D341Med (cell line): ENCODE results near the gene POLD2.

ENCODE experiments used
- DNase-seq: peaks from one replicate; pipeline ENCODE4 v3.0.0; 2012; ENCODE audit warnings: low spot score

Gene POLD2

DNA sequence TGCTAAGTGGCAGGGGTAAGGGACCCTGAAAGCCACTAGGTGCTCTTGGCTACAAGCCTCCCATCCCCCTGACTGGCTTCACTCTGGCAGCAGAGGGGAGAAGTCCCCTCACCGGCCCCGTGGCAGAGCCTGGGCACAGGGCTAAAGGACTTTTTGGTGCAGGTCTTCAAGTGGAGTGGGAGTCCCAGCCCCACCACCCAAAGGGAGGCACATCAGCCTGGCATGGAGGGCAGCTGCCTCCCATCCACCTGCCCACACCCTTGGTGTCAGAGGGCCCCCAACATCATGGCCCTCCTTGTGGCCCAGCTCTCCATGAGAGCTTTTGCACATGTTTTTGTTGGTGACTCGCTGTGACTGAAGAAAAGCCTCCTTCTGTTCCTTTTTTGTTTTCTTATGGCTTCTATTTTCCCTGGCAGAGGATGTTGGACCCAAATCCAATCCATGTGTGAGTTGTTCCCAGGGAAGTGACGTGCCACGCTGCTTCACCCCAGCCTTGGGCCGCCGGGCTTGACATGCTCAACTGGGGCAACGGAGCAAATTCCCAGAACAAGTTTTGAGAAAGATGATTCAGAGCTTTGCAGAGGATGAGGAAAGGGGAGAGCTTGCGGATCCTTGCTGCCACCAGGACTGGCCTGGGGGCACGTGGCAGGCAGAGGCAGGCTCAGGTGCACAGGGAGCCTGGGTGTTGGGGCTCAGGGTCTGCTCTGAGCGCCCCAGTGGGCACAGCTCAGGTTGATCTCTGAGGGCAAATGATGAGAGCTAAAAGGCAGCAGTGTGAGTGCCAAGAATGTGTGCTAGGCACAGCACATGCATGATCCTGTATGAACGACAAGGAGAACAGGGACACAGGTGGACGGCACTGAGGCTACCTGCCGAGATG, 21.1 kb downstream of the POLD2 start:
- no peak for DNase-seq

DNA sequence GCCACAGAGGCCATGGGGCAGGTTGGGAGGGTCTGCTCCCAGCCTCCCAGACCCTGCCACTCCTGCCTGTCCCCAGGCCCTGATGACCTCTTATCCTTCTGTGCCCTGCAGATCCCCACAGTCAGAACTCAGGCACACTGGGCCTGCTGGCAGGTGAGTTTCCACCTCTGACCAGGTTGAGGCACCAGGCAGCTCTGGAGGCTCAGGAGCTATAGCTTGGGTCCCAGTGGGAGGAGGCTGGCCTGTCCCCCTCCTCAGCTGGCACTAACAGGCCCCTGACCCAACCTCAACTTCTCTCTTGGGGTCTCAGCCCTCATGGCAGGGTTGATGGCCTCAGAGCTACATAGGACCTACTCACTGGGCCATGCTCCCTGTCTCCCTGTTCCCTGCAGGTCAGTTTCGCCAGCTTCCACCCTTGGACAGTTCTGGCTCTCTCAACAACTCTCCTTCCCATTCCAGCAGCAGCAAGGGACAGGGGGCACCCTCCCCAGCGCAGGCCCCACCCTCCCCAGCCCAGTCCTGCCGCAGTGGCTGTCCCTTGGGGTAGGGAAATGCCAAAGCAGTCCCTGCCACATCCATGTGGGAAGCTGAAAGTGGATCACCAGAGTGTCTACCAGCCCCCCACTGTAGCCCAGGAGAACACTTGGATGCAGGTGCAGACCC, 21.9 kb downstream of the POLD2 start:
- DNase-seq = no peak

DNA sequence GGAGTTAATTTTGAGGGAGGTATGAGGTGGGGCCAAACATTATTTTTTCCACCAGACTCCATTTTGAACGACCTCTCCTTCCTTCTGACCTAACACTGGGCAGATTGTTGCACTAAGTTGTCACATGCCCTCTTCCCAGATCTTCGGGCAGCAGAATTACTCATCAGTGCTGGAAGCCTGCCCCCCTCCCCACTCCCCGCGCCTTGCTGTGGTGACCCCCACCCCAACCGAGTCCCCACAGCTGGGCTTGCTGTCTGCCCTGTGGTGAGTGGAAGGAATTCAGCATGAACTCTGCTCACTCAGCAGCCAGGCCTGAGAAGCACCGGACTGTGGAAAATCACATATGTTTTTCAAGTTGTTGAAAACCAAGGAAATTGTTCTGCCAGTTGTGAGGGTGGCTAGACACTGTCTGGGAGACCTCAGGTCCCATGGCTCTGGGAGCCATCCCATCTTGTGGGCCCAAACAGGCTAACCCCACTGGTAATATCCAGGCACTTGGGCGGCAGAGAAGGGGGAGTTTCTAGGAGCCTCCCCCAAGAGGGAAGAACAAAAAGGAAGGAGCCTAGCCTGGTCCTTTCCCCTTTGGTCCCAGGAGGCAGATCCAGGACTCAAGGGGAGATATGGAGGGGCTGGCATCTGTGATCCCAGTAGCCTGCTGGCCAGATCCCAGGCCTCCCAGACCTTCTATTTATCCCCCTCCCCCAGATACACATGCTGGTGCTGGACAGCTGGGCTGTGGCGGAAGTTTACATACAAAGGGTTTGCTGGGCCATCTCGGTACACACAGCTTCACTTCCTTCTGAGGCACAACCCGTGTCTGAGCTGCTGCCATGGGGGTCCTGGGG, 22.7 kb downstream of the POLD2 start:
- no peak for DNase-seq

DNA sequence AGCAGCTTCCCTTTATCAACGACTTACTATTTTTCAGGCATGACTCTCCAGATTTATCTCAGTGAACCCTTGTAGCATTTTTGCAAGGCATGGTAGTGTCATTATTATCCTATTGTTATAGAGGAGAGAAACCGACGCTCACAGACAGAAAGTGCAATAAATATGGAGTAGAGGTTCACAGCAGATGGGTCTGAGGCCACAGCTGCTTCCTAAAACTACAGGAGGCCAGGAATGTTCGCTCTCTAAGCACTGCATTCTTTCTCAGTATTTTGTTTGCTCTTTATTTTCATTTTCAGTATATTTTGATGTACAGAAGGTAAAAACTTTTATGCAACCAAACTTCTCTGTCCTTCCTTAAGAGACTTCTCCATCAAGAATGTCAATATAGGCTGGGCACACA, 23.7 kb downstream of the POLD2 start:
- DNase-seq = no peak

DNA sequence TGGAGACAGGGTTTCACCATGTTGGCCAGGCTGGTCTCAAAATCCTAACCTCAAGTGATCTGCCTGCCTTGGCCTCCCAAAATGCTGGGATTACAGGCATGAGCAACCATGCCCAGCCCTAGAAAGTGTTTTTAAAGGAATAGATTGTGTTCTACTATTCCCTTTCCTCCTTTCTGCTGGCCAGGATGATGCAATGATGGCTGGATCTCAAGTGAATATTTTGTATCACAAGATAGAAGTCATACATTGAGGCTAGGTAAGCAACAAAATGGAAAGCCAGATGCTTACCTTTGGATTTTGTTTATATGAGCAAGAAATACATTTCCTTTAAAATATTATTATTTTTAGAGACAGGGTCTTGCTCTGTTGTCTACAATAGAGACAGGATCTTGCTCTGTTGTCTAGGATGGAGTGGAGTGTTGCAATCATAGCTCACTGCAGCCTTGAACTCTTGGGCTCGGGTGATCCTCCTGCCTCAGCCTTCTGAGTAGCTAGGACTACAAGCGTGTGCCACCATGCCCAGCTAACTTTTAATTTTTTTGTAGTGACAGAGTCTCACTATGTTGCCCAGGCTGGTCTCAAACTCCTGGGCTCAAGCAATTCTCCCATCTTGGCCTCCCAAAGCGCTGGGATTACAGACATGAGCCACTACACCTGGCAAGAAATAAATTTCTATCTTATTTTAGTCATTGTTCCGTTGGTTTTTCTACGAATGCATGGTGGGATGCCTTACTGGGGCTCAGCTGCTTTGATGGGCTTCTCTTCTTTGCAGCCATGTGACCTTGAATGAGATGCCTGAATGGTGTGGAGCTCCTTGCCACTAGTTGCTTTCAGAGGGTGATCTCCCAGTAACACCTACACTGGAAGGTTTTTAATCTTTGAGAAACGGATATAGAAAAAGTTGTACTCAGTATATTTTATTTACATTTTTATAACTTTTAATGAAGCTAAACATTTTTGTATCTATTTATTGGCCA, 25.0 kb downstream of the POLD2 start:
- no peak for DNase-seq

DNA sequence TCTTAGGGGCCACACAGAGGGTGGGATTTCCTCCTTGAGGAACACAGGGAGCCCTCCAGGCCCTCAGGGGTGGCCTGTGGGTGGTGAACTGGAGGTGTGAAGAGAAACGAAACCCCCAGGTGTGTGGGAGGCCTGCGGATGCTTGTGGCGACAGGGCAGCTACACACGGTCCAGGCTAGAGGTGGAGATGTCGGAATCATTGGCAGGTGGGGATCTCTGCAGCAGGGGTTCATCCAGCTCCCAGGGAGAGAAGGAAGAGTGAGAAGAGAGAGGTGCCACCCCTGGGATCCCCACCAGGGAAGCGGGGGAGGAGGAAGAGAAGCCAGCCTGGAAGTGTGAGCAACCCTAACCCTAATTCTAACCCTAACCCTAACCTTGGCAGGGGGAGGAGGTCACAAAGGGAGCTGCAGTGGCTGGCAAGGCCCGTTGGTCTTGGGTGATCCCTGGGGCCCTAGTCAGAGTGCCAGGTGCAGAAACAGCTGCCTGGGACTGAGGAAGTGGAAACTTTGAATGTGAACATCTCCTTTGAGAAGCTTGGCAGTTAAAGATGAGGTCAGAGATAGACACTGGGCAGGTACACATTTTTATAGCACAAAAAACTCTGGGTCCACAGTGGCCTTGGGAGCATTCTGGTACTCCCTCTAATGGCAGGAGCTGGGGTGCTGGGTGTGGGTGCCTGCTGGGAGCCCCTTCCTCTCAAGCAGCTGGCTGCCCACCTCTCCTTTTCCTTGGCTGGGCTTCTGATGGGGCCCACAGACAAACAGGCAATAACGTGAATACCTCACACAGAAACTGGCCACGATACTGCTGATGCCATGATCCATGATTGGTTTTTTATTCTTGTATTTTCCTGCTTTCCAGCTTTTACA, 26.1 kb downstream of the POLD2 start:
- no peak for DNase-seq

DNA sequence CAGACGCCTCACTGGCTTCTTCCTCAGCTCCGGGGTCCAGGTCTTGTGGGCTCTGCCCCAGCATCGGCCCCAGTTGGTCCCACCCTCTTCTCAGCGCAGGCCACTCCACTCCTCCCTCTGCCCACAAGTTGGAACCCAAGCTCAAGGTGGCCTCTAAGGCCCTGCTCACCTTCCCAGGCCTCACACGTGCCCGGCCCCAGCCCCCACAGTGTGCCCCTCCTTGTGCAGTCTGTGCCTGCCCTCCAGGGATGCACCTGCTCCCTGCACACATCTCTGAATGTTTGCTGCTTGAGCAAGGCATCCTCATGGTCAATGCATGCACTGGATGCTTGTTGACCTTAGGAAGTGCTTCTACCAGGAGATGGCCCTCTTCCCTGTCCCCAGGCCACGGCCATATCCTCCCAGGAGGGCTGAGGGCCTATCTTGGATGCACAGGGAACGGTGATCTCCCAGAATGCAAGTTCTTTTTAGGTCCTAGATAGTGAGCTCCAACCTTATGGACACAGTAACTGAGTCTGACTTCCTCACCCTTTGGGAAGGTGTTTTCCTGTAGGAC, 26.9 kb downstream of the POLD2 start:
- no peak for DNase-seq

DNA sequence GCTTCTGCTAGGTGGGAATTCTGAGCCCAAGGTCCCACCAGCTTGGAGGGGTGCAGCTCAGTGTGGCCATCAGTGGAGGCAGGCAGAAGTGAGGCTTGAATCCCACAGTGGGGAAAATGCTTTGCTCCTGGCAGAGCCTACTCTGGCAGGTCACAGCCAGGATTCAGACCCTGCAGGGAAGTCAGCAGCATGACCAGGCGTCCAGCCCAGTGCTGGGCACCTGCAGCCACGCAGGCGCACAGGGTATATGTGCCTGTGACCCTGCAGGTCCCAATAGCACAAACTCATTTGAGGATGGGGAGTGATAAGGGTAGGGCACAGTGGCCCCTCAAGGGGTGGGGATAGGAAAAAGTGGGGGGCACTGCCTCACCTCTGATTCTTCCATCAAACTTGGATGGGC, 27.6 kb downstream of the POLD2 start:
- DNase-seq = no peak

DNA sequence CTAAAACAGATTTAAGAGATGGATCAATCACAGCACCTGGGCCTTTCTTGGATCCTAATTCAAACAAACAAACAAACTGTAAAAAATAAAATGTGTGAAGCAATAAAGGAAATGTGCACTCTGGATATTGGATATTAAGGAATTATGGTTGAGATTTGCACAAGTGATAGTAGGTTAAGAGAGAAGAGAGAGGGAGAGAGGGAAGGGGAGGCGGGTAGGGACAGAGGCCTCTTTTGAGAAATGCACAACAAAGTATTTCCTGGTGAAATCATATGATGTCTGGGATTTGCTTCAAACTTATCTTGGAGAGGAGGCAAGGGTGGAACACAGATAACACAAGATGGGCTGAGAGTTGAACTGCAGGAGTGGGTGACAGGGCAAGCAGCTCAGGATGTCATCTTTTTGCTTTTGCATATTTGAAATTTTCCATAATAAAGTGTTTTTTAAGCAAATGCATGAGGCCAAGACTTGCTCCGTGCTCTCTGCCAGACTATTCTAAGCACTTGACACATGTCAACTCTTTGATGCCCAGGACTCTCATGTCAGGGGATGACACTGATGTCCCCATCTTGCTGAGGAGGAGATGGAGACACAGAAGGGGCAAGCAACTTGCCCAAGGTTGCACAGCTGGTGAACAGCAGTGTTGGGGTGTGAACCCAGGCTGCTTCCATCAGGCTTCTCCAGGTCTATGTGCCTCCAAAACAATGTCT, 28.3 kb downstream of the POLD2 start:
- no peak for DNase-seq

DNA sequence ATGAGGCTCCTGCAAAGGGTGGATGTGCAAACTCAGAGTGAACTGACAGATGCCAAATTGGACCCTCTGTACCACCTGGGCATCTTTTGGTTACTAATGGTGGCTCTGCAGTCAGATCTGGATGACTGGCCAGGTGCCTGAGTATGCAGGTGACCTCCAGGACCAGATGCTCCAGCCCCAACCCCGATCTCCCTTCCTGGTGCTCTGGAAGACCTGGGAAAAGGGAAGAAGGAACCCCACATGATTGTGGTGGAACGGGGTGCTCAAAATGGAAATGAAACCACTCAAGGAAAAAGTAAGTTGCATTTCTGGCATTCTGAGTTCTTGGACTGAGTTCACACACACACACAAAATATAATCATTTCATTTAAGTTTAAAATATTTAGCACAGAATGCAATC, 29.0 kb downstream of the POLD2 start:
- no peak for DNase-seq

DNA sequence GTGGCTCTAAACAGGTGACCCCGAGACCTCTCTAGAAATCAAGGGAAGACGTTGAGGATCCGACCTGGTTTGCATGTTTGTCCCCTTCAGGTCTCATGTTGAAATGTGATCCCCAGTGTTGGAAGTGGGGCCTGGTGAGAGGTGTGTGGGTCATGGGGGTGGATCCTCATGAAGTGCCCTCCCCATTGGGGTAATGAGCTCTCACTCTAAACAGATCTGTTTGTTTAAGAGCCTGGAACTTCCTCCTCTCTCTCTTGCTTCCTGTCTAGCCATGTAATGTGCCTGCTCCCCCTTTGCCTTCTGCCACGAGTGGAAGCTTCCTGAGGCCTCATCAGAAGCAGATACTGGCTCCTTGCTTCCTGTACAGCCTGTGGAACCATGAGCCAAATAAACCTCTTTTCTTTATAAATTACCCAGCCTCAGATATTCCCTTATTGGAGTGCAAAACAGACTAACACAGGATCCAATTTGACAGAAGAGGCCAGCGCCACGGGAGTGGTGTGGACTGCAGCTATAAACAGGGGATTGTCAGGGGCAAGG, 30.2 kb downstream of the POLD2 start:
- no peak for DNase-seq

DNA sequence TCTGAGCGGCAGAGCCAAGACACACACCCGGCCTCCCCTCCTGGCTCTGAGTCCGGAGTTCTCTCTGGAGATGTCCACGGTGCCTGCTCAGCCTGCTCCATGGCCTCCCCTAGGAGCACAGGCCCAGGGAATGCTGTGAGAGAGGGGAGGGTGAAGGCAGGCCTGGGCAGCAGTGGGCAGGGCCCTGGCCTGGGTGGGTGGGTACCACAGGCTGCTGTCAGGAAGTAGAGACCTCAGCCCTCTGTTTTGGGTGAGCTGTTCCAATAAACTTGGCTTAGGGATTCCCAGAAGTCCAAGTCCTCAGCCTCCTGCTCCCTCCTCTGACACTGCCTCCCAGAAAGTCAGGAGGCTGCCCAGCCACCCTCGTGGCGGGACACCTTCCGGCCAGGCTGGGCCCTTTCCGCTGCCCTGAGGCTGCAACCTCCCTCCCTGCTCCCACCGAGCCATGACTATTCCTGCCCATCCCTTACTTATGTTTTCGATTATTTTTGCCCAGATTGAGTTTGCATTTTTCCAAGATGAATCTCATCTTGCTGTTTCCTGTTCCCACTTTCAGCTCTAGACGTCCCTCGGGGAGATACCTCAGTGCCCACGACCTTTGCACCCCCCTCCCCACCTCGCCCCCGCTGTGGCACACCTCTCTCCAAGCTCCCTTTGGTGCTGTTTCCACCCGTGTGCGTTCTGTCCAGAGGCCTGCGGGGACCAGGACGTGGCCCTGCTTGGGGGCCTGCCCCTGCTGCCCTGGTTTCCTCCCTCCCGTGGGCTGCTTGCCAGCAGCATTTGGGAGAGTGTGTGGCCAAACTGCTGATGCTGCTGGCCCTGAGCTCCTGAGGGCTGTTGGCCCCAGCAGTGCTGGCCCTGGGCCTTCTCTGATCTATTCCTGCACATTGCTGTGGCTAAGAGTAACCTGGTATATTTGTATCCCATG, 35.2 kb downstream of the POLD2 start:
- DNase-seq = no peak

DNA sequence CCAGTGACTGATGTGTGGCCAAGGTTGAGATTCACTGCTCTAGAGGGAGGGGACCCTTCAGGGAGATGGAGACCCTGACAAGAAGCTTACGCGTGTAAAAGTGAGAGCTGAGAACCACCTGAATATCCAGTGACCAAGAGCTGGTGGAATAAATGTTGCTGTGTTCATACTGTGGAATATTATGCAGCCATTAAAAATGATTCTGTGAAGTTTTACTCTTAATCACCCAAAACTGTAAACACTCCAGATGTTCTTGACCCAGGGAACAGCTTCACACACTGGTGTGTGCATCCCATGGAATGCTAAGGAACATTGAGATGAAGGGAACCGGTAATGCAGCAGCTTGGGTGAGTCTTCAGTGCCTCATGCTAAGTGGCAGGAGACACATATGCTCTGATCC, 36.7 kb downstream of the POLD2 start:
- no peak for DNase-seq

DNA sequence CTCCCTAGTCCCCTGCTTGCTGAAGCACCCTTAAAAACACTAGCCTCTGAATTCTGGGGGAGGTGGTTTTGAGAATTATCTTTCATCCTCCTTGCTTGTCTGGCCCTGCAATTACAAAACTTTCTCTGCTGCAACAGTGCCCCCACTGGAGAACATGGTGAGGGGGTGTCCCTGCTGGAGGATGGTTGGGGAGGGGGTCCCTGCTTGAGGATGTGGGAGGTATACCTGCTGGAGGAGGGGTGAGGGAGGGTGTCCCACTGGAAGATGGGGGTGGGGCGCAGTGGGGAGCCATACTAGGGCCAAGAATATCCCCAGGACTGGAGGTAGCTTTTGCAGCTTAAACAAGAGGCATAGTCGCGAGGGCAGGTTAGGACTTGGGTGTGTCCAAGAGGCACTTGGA, 37.8 kb downstream of the POLD2 start:
- no peak for DNase-seq

DNA sequence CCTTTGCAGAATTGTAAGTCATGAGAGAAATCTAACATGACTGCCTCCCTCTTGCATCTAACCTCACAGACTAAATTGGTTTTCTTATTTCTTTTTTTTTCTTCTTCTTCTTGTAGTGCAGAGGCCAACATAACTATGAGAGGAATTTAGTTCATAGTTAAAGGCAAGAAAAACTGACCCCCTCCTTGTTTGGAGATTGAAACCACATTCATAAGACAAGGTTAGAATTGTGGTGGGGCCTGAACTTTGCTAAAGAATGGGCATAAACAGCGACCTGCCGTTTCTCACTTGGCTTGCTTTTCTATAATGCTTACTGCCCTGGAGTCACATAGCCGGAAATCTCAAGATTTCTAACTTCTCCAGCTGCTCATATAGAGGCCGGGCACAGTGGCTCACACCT, 38.6 kb downstream of the POLD2 start:
- DNase-seq = no peak

DNA sequence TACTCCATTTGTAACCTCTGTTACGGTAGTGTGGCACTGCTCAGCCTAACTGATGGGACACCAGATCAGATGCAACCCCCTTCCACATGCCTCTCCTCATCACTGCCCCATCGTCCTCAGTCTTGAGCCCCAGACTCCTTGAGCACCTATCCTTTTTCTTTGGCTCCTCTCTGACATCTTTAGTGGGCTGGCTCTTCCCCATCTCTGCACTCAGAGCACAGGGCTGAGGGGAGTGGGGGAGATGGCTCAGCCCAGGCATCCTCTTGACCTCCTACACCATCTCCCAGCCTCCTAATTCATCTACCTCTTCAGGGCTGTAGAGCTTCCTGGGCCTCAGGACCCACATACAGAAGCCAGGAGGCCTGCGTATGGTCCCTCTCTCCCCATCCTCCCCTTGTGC, 39.6 kb downstream of the POLD2 start:
- DNase-seq = no peak

DNA sequence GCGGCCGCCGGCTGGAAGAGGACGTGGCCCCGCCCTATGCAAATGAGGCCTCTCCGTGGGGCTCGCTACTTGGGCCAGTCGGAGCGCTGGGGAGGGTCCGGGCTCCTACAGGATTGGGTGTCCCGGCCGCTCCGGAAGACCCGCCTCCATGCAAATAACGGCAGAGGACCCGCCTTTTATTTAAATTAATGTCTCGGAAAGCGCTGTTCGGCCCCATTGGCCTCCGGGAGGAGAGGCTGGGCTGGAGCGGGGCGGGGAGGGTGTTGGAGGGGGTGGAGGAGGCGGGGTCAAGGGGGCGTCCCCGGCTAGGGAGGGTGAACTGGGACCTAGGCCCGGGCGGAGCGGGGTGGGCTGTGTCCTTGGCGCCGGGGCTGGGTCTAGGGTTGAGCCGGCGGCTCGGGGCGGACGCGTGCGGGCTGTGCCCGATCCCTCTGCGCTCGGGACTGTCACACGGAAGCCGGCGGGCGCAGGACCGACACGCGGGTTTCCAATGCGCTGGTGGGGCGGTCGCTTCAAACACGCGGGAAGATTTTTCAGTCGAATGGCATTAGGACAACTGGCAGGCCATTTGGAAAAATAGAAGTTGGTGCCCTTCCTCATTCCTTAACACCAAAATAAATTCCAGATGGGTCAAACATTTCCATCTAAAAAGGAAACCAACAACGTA, 40.7 kb downstream of the POLD2 start:
- DNase-seq = peak; percentile 97
